ENCODE results near the gene HRH3. TPM values are rescaled to one million over a fixed set of nuclear protein-coding genes. Genes with fewer than 3 reads are reported as not detected.

Gene HRH3
- total and polyA plus RNA-seq, 2 donors (not counting 1 experiment from before 2014, with no cell fraction given): not detected

DNA sequence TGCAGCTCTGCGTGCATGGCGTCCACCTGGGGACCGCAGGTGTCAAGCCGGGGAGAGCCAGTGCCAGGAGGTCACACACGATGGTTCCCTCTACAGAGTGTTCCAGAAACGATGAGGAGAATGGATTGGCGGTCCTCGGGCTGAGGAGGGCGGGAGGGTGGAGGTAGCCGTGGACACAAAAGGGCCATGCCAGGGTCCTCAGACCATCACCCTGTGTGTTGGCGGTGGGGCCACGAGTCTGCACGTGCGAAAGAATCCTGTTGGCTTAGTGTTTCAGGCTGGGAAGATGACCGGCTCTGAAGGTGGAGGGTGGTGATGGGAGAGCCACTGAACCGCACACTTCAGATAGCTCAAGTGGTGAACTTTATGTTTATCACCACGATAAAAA, 13.7 kb downstream of the HRH3 start:
- Histone ChIP-seq H3K79me2 (ENCODE audit: control insufficient read depth, insufficient read depth, low read length) (no peaks in the 10 kb centered on the region), H4K20me1 (ENCODE audit: control insufficient read depth, insufficient read depth, low read length, poor library complexity, severe bottlenecking) (peaks cover 5% of the 10 kb centered on the region), H3K4me3 (ENCODE audit: control extremely low read depth in 1 of 5, extremely low read depth in 1 of 5, insufficient read depth in 1 of 5, low read depth in 2 of 5, low read length in 4 of 5) (no peak overlapping the region), H3K27ac (ENCODE audit: low read length in 2 of 2) (no peak overlapping the region), H3K36me3 (replicated peaks in 1 of 2; ENCODE audit: control extremely low read depth in 1 of 2, control insufficient read depth in 1 of 2, extremely low read depth in 1 of 2, insufficient read depth in 2 of 2, low read length in 1 of 2) (no peaks in the 10 kb centered on the region), H3K9ac (ENCODE audit: low read length) (no peak overlapping the region), H3K9me3 (ENCODE audit: control extremely low read depth in 1 of 3, control insufficient read depth in 2 of 3, insufficient read depth in 1 of 3, low read length in 2 of 3) (no peaks in the 10 kb centered on the region), H3K27me3 (replicated peaks in 1 of 4; ENCODE audit: control extremely low read depth in 1 of 4, control insufficient read depth in 3 of 4, insufficient read depth in 4 of 4, low read length in 3 of 4) (peaks cover 0 to 18% (median 8%) of the 10 kb centered on the region in 4 experiments), H3K4me2 (replicated peaks; ENCODE audit: low read depth, low read length, poor library complexity, severe bottlenecking) (no peak overlapping the region), H3K4me1 (ENCODE audit: control insufficient read depth in 2 of 2, insufficient read depth in 2 of 2, low read length in 2 of 2) (peaks cover 16 to 20% of the 10 kb centered on the region in 2 donors), H2AFZ (ENCODE audit: insufficient read depth, low read depth, low read length, poor library complexity, severe bottlenecking) (no peak overlapping the region)
- Mint-ChIP-seq H3K27me3 (peaks cover 4% of the 10 kb centered on the region), H3K4me1 (peaks cover 20% of the 10 kb centered on the region), H3K27ac (no peak overlapping the region), H3K4me3 (no peak overlapping the region), H3K9me3 (ENCODE audit: insufficient read depth) (no peaks in the 10 kb centered on the region)
- intact Hi-C loops (cut with micrococcal nuclease): no loop called here
- ATAC-seq (ENCODE audit: low read depth) (no peak), DNase-seq (no peak)
- WGBS (ENCODE audit: insufficient coverage): 92% methylated on average over 16 of the region's 17 CpGs
- TF ChIP-seq EZH2 (IDR thresholded peaks at IDR 0.05; ENCODE audit: borderline replicate concordance, insufficient read depth, low read depth, low read length, poor library complexity, severe bottlenecking): no peak
- TF ChIP-seq, protein P1, sequence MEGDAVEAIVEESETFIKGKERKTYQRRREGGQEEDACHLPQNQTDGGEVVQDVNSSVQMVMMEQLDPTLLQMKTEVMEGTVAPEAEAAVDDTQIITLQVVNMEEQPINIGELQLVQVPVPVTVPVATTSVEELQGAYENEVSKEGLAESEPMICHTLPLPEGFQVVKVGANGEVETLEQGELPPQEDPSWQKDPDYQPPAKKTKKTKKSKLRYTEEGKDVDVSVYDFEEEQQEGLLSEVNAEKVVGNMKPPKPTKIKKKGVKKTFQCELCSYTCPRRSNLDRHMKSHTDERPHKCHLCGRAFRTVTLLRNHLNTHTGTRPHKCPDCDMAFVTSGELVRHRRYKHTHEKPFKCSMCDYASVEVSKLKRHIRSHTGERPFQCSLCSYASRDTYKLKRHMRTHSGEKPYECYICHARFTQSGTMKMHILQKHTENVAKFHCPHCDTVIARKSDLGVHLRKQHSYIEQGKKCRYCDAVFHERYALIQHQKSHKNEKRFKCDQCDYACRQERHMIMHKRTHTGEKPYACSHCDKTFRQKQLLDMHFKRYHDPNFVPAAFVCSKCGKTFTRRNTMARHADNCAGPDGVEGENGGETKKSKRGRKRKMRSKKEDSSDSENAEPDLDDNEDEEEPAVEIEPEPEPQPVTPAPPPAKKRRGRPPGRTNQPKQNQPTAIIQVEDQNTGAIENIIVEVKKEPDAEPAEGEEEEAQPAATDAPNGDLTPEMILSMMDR (IDR thresholded peaks at IDR 0.05): no peak
- CTCF ChIA-PET: no interaction called here
- POLR2A ChIA-PET: no interaction called here

DNA sequence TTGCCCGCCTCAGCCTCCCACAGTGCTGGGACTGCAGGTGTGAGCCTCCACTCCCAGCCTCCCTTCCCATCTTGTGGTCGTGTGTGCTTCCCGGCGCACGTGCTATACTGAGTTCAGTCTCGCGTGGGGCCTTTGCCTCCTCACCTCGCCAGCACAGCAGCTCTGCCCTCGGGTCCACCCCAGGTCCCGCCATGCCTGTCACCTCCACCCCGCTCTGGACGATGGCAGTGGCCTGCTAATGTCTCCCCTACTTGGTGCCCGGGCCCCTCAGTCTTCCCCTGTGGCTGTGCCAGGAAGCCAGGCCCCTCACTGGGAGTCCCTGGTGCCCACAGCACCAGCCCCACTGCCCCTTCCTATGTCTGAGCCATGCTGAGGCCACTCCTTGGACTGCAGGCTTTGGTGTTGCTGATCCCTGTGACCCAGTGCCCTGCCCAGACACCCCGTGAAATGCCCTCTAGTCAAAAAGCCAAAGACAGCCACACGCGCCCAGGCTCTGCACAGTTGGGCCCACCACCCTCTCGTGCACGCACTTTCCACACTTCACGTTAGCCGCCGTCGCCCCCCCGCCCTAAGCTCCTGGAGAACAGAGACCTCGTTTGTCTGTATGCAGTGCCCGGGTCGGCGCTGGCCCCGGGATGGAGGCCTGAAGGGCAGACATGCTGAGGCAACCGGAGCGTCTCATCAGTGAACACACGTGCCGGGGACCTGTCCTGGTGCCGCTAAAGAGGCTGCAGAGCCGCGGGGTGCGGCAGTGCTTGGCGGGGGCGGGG, 14.3 kb downstream of the HRH3 start:
- Mint-ChIP-seq H3K4me1 (peaks cover 25% of the 10 kb centered on the region), H3K27me3 (peaks cover 4% of the 10 kb centered on the region), H3K27ac (no peak overlapping the region), H3K4me3 (no peak overlapping the region), H3K9me3 (ENCODE audit: insufficient read depth) (no peaks in the 10 kb centered on the region)
- Histone ChIP-seq H3K27ac (ENCODE audit: low read length in 2 of 2) (no peak overlapping the region), H3K9ac (ENCODE audit: low read length) (no peak overlapping the region), H3K79me2 (ENCODE audit: control insufficient read depth, insufficient read depth, low read length) (no peaks in the 10 kb centered on the region), H4K20me1 (ENCODE audit: control insufficient read depth, insufficient read depth, low read length, poor library complexity, severe bottlenecking) (peaks cover 5% of the 10 kb centered on the region), H3K4me3 (ENCODE audit: control extremely low read depth in 1 of 5, extremely low read depth in 1 of 5, insufficient read depth in 1 of 5, low read depth in 2 of 5, low read length in 4 of 5) (no peak overlapping the region), H3K9me3 (ENCODE audit: control extremely low read depth in 1 of 3, control insufficient read depth in 2 of 3, insufficient read depth in 1 of 3, low read length in 2 of 3) (no peaks in the 10 kb centered on the region), H2AFZ (ENCODE audit: insufficient read depth, low read depth, low read length, poor library complexity, severe bottlenecking) (no peak overlapping the region), H3K4me1 (ENCODE audit: control insufficient read depth in 2 of 2, insufficient read depth in 2 of 2, low read length in 2 of 2) (peaks cover 22 to 26% of the 10 kb centered on the region in 2 donors), H3K4me2 (replicated peaks; ENCODE audit: low read depth, low read length, poor library complexity, severe bottlenecking) (no peak overlapping the region), H3K36me3 (replicated peaks in 1 of 2; ENCODE audit: control extremely low read depth in 1 of 2, control insufficient read depth in 1 of 2, extremely low read depth in 1 of 2, insufficient read depth in 2 of 2, low read length in 1 of 2) (no peaks in the 10 kb centered on the region), H3K27me3 (replicated peaks in 1 of 4; ENCODE audit: control extremely low read depth in 1 of 4, control insufficient read depth in 3 of 4, insufficient read depth in 4 of 4, low read length in 3 of 4) (peaks cover 0 to 14% (median 5%) of the 10 kb centered on the region in 4 experiments)
- no peak for ATAC-seq (ENCODE audit: low read depth)
- 96% methylated on average over 37 of the region's 38 CpGs for WGBS (ENCODE audit: insufficient coverage)
- CTCF ChIA-PET: no interaction called here
- TF ChIP-seq, protein P1 (IDR thresholded peaks at IDR 0.05): no peak
- TF ChIP-seq EZH2 (IDR thresholded peaks at IDR 0.05; ENCODE audit: borderline replicate concordance, insufficient read depth, low read depth, low read length, poor library complexity, severe bottlenecking): no peak
- POLR2A ChIA-PET: no interaction called here
- intact Hi-C loops (cut with micrococcal nuclease): no loop called here
- no peak for DNase-seq

Measured in B cell (primary cell).